HEK293 (cell line): ENCODE results near the gene ARID4A.
"Not testable (repeated sequence)": the region's sequence is repeated elsewhere in the genome, so short reads cannot be mapped to it uniquely, and the experiment has no call there.

Experiments used
- CTCF ChIA-PET: fragments of 350-600 bp; formaldehyde crosslinking; extraction: SDS; loops from one replicate; lab custom pipeline; 2021; ENCODE audit warnings: antibody characterized with exemption; lab: Yijun Ruan, JAX
- POLR2A ChIA-PET: fragments of 300-600 bp; formaldehyde crosslinking; extraction: SDS; loops from one replicate; lab custom pipeline; 2020; ENCODE audit warnings: antibody characterized with exemption, inconsistent platforms; lab: Yijun Ruan, JAX
- H3K27ac ChIP-seq: fragments of 200-500 bp; sonication (Bioruptor generic); 2 replicates; pipeline ENCODE4 v1.5.1; 2014; ENCODE audit warnings: low read depth, low read length, control low read depth, inconsistent platforms; ENCODE audit errors: extremely low read depth
- H3K36me3 ChIP-seq, 2 experiments: fragments of 200-500 bp in 1 of 2; sonication (Bioruptor generic) in 1 of 2; 1 replicate in 1 of 2; 2 replicates in 1 of 2; pipeline ENCODE4 v1.5.1; 2014 to 2017; ENCODE audit warnings: inconsistent platforms in 2 of 2, low read length in 2 of 2; ENCODE audit not compliant: control insufficient read depth in 2 of 2, insufficient read depth in 1 of 2
- H3K4me1 ChIP-seq: fragments of 200-500 bp; sonication (Bioruptor generic); 2 replicates; pipeline ENCODE4 v1.5.1; 2014; ENCODE audit warnings: mild to moderate bottlenecking, low read length, inconsistent platforms; ENCODE audit not compliant: control insufficient read depth, insufficient read depth
- H3K4me3 ChIP-seq: 2 replicates; pipeline ENCODE4 v1.5.1; 2011; ENCODE audit warnings: low read depth, mild to moderate bottlenecking, control low read depth, low read length, moderate library complexity
- H3K9me3 ChIP-seq: fragments of 200-500 bp; sonication (Bioruptor generic); 2 replicates; pipeline ENCODE4 v1.5.1; 2014; ENCODE audit warnings: low read depth, low read length, inconsistent platforms; ENCODE audit not compliant: control insufficient read depth, insufficient read depth
- BCL6B ChIP-seq: fragments of 450-650 bp; formaldehyde crosslinking; IDR thresholded peaks from 2 replicates; pipeline ENCODE4 v1.5.1; 2017; ENCODE audit warnings: missing biosample characterization, missing genetic modification characterization
- GLIS1 ChIP-seq: fragments of 450-650 bp; formaldehyde crosslinking; IDR thresholded peaks from 2 replicates; pipeline ENCODE4 v1.5.1; 2016; ENCODE audit warnings: missing biosample characterization, missing genetic modification characterization
- KLF1 ChIP-seq: fragments of 450-650 bp; formaldehyde crosslinking; IDR thresholded peaks from 2 replicates; pipeline ENCODE4 v1.5.1; 2016; ENCODE audit warnings: missing biosample characterization, missing genetic modification characterization
- YY1 ChIP-seq: fragments of 450-650 bp; formaldehyde crosslinking; IDR thresholded peaks from 2 replicates; pipeline ENCODE4 v1.5.1; 2018; ENCODE audit warnings: missing biosample characterization, missing genetic modification characterization
- ZNF132 ChIP-seq: fragments of 450-650 bp; formaldehyde crosslinking; IDR thresholded peaks from 2 replicates; pipeline ENCODE4 v1.5.1; 2017; ENCODE audit warnings: missing biosample characterization, missing genetic modification characterization, borderline replicate concordance
- ZNF362 ChIP-seq: fragments of 450-650 bp; formaldehyde crosslinking; IDR thresholded peaks from 2 replicates; pipeline ENCODE4 v1.5.1; 2016; ENCODE audit warnings: missing biosample characterization, missing genetic modification characterization
- ZNF416 ChIP-seq: fragments of 450-650 bp; formaldehyde crosslinking; IDR thresholded peaks from 2 replicates; pipeline ENCODE4 v1.5.1; 2016; ENCODE audit warnings: missing biosample characterization, missing genetic modification characterization
- ZNF544 ChIP-seq: fragments of 450-650 bp; formaldehyde crosslinking; IDR thresholded peaks from 2 replicates; pipeline ENCODE4 v1.5.0; 2017; ENCODE audit warnings: missing biosample characterization, missing genetic modification characterization
- ZNF558 ChIP-seq: fragments of 450-650 bp; formaldehyde crosslinking; IDR thresholded peaks from 2 replicates; pipeline ENCODE4 v1.5.1; 2016; ENCODE audit warnings: missing biosample characterization, missing genetic modification characterization
- ZNF560 ChIP-seq: fragments of 450-650 bp; formaldehyde crosslinking; IDR thresholded peaks from 2 replicates; pipeline ENCODE4 v1.5.1; 2017; ENCODE audit warnings: missing biosample characterization, missing genetic modification characterization, borderline replicate concordance
- ZNF654 ChIP-seq: fragments of 450-650 bp; formaldehyde crosslinking; IDR thresholded peaks from 2 replicates; pipeline ENCODE4 v1.5.1; 2016; ENCODE audit warnings: low read depth, missing biosample characterization, missing genetic modification characterization
- ZNF670 ChIP-seq: fragments of 450-650 bp; formaldehyde crosslinking; IDR thresholded peaks from 2 replicates; pipeline ENCODE4 v1.5.1; 2016; ENCODE audit warnings: missing biosample characterization, missing genetic modification characterization, low read depth
- ZNF843 ChIP-seq: fragments of 450-650 bp; formaldehyde crosslinking; IDR thresholded peaks from 2 replicates; pipeline ENCODE4 v1.5.1; 2016; ENCODE audit warnings: missing biosample characterization, missing genetic modification characterization
- ZSCAN18 ChIP-seq: fragments of 450-650 bp; formaldehyde crosslinking; IDR thresholded peaks from 2 replicates; pipeline ENCODE4 v1.5.1; 2016; ENCODE audit warnings: missing biosample characterization, missing genetic modification characterization
- ZSCAN4 ChIP-seq: fragments of 450-650 bp; formaldehyde crosslinking; IDR thresholded peaks from 2 replicates; pipeline ENCODE4 v1.5.1; 2017; ENCODE audit warnings: missing biosample characterization, missing genetic modification characterization
- ZXDB ChIP-seq: fragments of 450-650 bp; formaldehyde crosslinking; IDR thresholded peaks from 2 replicates; pipeline ENCODE4 v1.5.1; 2016; ENCODE audit warnings: missing biosample characterization, missing genetic modification characterization

Gene ARID4A

GRCh38 chr14:58401587-58401986, 103.2 kb downstream of the ARID4A start (continued):
- no peak for TF ChIP-seq ZSCAN18 (tag by site-specific recombination)

- TF ChIP-seq YY1 (no peak), ZXDB (tag by site-specific recombination) (no peak), ZNF132 (tag by site-specific recombination) (no peak), ZNF544 (no peak), ZNF560 (no peak), ZNF416 (tag by site-specific recombination) (no peak), ZNF843 (tag by site-specific recombination) (no peak), ZNF654 (tag by site-specific recombination) (no peak), BCL6B (tag by site-specific recombination) (no peak), ZNF362 (tag by site-specific recombination) (no peak)
Measured at GRCh38 chr14:58408681-58409215, 110.4 kb downstream of the ARID4A start.

GRCh38 chr14:58414845-58415244, 116.5 kb downstream of the ARID4A start:
- no peaks in the 10 kb centered on the region for H3K4me1 ChIP-seq
- H3K36me3 ChIP-seq, result peaks cover 62 to 84% of the 10 kb centered on the region in 2 experiments
- POLR2A ChIA-PET, result no interaction called here
- H3K4me3 ChIP-seq, result no peak overlapping the region
- H3K27ac ChIP-seq, result no peak overlapping the region
- CTCF ChIA-PET, result no interaction called here
- TF ChIP-seq KLF1 (tag by site-specific recombination) (peak; percentile 77), ZNF670 (tag by site-specific recombination) (no peak), GLIS1 (tag by site-specific recombination) (peak; percentile 24; the same call in 1 of the 2 replicates)
- TF ChIP-seq, all 188 proteins: peak for 2
- H3K9me3 ChIP-seq, result no peaks in the 10 kb centered on the region

More at GRCh38 chr14:58408681-58409215, 110.4 kb downstream of the ARID4A start:
- H3K9me3 ChIP-seq, result no peaks in the 10 kb centered on the region
- ChIA-PET CTCF (interaction anchor here (1.8 kb wide), 1 partner anchor 13 kb away, joined by 6 read pairs; the partner anchor contains the start of gene TOMM20L), POLR2A (interaction anchor here (1.3 kb wide), 1 partner anchor 19 kb away, joined by 4 read pairs; the partner anchor contains the start of genes KIAA0586 and TIMM9)
- no peak overlapping the region for H3K4me3 ChIP-seq
- peaks cover 43 to 57% of the 10 kb centered on the region in 2 experiments for H3K36me3 ChIP-seq
- H3K4me1 ChIP-seq, result no peaks in the 10 kb centered on the region
- no peak overlapping the region for H3K27ac ChIP-seq

- CTCF ChIA-PET, result no interaction called here
- H3K4me3 ChIP-seq, result no peak overlapping the region
- peak; percentile 96 for TF ChIP-seq ZNF558
- no peak for TF ChIP-seq ZSCAN4 (tag by site-specific recombination)
- no peak overlapping the region for H3K27ac ChIP-seq
- H3K4me1 ChIP-seq, result no peaks in the 10 kb centered on the region
- peaks cover 60 to 86% of the 10 kb centered on the region in 2 experiments for H3K36me3 ChIP-seq
- POLR2A ChIA-PET, result no interaction called here
- H3K9me3 ChIP-seq, result no peaks in the 10 kb centered on the region
Measured at GRCh38 chr14:58415636-58416547, 117.5 kb downstream of the ARID4A start.

GRCh38 chr14:58416934-58417333, 118.6 kb downstream of the ARID4A start:
- H3K9me3 ChIP-seq, POLR2A ChIA-PET, H3K4me3 ChIP-seq, CTCF ChIA-PET, H3K4me1 ChIP-seq, H3K27ac ChIP-seq: not testable (repeated sequence)
- H3K36me3 ChIP-seq, result peaks cover 64 to 83% of the 10 kb centered on the region in 2 experiments
